ENCODE data around the gene CTSZ.
A peak's percentile ranks its signal among the peaks of the same experiment; 100 is the strongest.

Gene CTSZ

GRCh38 chr20:59033616-59034165 lies 26.6 kb upstream of the CTSZ start:
- no peak for TF ChIP-seq SPI1 (IDR thresholded peaks at IDR 0.05; ENCODE audit: borderline replicate concordance, low read depth)
- no peak for TF ChIP-seq POLR2AphosphoS5 (IDR thresholded peaks at IDR 0.05; ENCODE audit: low read depth)
- no peaks in the 10 kb centered on the region for H3K27me3 ChIP-seq (ENCODE audit: insufficient read depth, poor library complexity, severe bottlenecking)
- no peak overlapping the region for H3K4me3 ChIP-seq (replicated peaks; ENCODE audit: insufficient read depth, low read length)
- no peak overlapping the region for H3K27ac ChIP-seq (replicated peaks)
- DNase-seq (ENCODE audit: low read depth in 1 of 2, low spot score in 1 of 2), result no peak

GRCh38 chr20:59033093-59033492 lies 26.0 kb upstream of the CTSZ start:
- Histone ChIP-seq H3K27me3 (ENCODE audit: insufficient read depth, poor library complexity, severe bottlenecking) (no peaks in the 10 kb centered on the region), H3K4me3 (replicated peaks; ENCODE audit: insufficient read depth, low read length) (peak overlapping the region; percentile 76), H3K27ac (replicated peaks) (peak overlapping the region; percentile 62)
- no peak for TF ChIP-seq GABPA (IDR thresholded peaks at IDR 0.05; ENCODE audit: low read depth)
- TF ChIP-seq REST (IDR thresholded peaks at IDR 0.05; ENCODE audit: insufficient replicate concordance, low read depth), result no peak
- no peak for TF ChIP-seq POLR2AphosphoS5 (IDR thresholded peaks at IDR 0.05; ENCODE audit: low read depth)
- TF ChIP-seq SPI1 (IDR thresholded peaks at IDR 0.05; ENCODE audit: borderline replicate concordance, low read depth), result no peak
- no peak for TF ChIP-seq CTCF (IDR thresholded peaks at IDR 0.05; ENCODE audit: insufficient read depth, low read length)
- no peak for DNase-seq (ENCODE audit: low read depth in 1 of 2, low spot score in 1 of 2)

- no peak for TF ChIP-seq REST (IDR thresholded peaks at IDR 0.05; ENCODE audit: insufficient replicate concordance, low read depth)
- TF ChIP-seq CTCF (IDR thresholded peaks at IDR 0.05; ENCODE audit: insufficient read depth, low read length), result no peak
- TF ChIP-seq GABPA (IDR thresholded peaks at IDR 0.05; ENCODE audit: low read depth), result no peak
- no peak for TF ChIP-seq SPI1 (IDR thresholded peaks at IDR 0.05; ENCODE audit: borderline replicate concordance, low read depth)
- no peak for TF ChIP-seq POLR2AphosphoS5 (IDR thresholded peaks at IDR 0.05; ENCODE audit: low read depth)
Measured at GRCh38 chr20:59032713-59033059, 25.6 kb upstream of the CTSZ start.

GRCh38 chr20:59032023-59032712 lies 25.1 kb upstream of the CTSZ start, which contains the start of gene ATP5F1E:
ATP5F1E (minus strand) TSS chr20:59032335; CDS start chr20:59032251, 84 bp downstream.
- peak; percentile 86 to 93 for DNase-seq (ENCODE audit: low read depth in 1 of 2, low spot score in 1 of 2)
- TF ChIP-seq GABPA (IDR thresholded peaks at IDR 0.05; ENCODE audit: low read depth) (peak; percentile 67), SPI1 (IDR thresholded peaks at IDR 0.05; ENCODE audit: borderline replicate concordance, low read depth) (peak; percentile 50; the same call in 1 of the 2 replicates), CTCF (IDR thresholded peaks at IDR 0.05; ENCODE audit: insufficient read depth, low read length) (no peak), POLR2AphosphoS5 (IDR thresholded peaks at IDR 0.05; ENCODE audit: low read depth) (peak; percentile 75)
- peak within 1 kb of the TSS; percentile 87 for H3K27ac ChIP-seq (replicated peaks)
- H3K4me3 ChIP-seq (replicated peaks; ENCODE audit: insufficient read depth, low read length), result peak within 1 kb of the TSS; percentile 76
- no peaks in the 10 kb centered on the region for H3K27me3 ChIP-seq (ENCODE audit: insufficient read depth, poor library complexity, severe bottlenecking)

More at GRCh38 chr20:59032713-59033059, 25.6 kb upstream of the CTSZ start:
- DNase-seq (ENCODE audit: low read depth in 1 of 2, low spot score in 1 of 2), result no peak
- H3K4me3 ChIP-seq (replicated peaks; ENCODE audit: insufficient read depth, low read length), result peak overlapping the region; percentile 76
- no peaks in the 10 kb centered on the region for H3K27me3 ChIP-seq (ENCODE audit: insufficient read depth, poor library complexity, severe bottlenecking)
- H3K27ac ChIP-seq (replicated peaks), result peak overlapping the region; percentile 62
